RWPE1 (cell line): ENCODE results near the gene ARID3B.
A peak's percentile ranks its signal among the peaks of the same experiment; 100 is the strongest.

Source experiments
- CTCF ChIA-PET: fragments of 350-600 bp; sonication (Branson Sonifier 250); formaldehyde crosslinking; extraction: SDS; loops from one replicate; lab custom pipeline; 2021; lab: Yijun Ruan, JAX
- POLR2A ChIA-PET: fragments of 400-600 bp; formaldehyde crosslinking; extraction: SDS; loops from one replicate; lab custom pipeline; 2020; ENCODE audit warnings: antibody characterized with exemption; ENCODE audit not compliant: low non-redundant PET; lab: Yijun Ruan, JAX
- DNase-seq: peaks from one replicate; pipeline ENCODE4 v3.0.0; 2012; ENCODE audit warnings: low spot score
- H3K27ac ChIP-seq: fragments of 450-650 bp; 2 replicates; pipeline ENCODE4 v1.5.1; 2017
- TF ChIP-seq, protein P1 (sequence below): fragments of 450-650 bp; conservative IDR thresholded peaks from 2 replicates; pipeline ENCODE4 v1.5.1; 2017; ENCODE audit warnings: low read depth, mild to moderate bottlenecking

The ARID3B gene

DNA sequence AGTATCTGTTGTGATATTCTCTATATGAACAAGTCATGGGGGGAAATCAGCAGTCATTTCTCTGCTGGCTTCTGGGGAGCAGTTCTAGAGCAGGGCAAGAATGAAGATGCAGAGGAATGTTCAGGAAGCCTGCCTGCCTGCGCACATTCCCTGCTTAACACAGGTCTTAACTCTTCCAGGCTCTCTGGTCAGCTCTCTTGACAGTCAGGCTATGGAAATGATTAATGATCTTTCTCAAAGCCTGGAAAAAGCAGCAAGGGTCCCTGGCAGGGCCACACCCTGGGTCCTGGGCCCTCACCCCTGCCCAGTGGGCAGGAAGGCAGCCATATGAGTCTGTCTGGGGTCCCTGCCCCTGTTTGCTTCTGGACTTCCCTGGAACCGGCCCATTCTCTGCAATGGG is 43.2 kb downstream of the ARID3B start:
- ChIA-PET CTCF (no interaction called here), POLR2A (no interaction called here)
- no peak for DNase-seq
- TF ChIP-seq, protein P1, sequence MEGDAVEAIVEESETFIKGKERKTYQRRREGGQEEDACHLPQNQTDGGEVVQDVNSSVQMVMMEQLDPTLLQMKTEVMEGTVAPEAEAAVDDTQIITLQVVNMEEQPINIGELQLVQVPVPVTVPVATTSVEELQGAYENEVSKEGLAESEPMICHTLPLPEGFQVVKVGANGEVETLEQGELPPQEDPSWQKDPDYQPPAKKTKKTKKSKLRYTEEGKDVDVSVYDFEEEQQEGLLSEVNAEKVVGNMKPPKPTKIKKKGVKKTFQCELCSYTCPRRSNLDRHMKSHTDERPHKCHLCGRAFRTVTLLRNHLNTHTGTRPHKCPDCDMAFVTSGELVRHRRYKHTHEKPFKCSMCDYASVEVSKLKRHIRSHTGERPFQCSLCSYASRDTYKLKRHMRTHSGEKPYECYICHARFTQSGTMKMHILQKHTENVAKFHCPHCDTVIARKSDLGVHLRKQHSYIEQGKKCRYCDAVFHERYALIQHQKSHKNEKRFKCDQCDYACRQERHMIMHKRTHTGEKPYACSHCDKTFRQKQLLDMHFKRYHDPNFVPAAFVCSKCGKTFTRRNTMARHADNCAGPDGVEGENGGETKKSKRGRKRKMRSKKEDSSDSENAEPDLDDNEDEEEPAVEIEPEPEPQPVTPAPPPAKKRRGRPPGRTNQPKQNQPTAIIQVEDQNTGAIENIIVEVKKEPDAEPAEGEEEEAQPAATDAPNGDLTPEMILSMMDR = no peak
- no peak overlapping the region for H3K27ac ChIP-seq

- POLR2A ChIA-PET = no interaction called here
- H3K27ac ChIP-seq = no peak overlapping the region
Observed at GRCh38 chr15:74584779-74585178, 43.8 kb downstream of the ARID3B start.

DNA sequence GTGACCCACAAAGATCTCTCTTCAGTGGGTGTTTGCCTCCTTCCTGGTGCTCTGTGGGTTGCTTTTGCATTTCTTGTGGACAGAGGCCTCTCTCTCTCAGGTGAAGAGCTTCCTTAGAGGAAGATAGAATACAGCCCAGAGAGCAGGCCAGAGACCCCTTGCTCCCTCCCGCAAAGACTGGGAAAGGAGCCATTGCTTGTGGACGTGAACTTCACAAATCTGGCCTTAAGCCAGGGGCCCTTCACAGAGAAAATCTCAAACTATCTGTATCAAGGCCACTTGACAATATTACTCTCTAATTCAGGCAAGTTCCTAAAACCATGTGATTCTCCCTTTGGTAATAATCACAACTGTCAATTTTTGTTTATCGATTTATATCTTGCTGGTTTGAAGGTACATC is 44.2 kb downstream of the ARID3B start:
- POLR2A ChIA-PET = no interaction called here
- CTCF ChIA-PET = no interaction called here
- H3K27ac ChIP-seq = no peak overlapping the region
- TF ChIP-seq, protein P1 = no peak
- DNase-seq = no peak

More at GRCh38 chr15:74584779-74585178, 43.8 kb downstream of the ARID3B start:
- CTCF ChIA-PET = no interaction called here
- no peak for DNase-seq
- TF ChIP-seq, protein P1 = no peak

DNA sequence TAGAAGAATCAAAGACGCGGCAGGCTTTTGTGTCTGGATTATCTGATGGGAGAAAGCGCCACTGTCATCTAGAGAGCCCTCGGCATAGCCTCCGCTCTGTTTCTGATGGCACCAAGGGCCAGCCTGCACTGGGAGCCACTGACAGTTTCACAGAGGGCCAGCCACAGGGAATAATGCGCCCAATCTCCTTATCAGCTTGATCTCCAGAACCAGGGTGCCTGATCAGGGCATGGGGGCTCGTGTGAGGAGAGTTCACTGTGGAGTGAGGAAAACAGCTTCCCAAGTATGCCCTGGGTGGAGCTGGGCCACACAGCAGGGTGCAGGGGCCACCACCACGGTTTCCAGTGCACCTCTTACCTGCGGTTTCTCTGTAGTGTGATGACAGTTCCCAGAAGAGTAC is 44.8 kb downstream of the ARID3B start:
- POLR2A ChIA-PET = no interaction called here
- TF ChIP-seq, protein P1 = no peak
- DNase-seq = no peak
- CTCF ChIA-PET = no interaction called here
- H3K27ac ChIP-seq = no peak overlapping the region

- ChIA-PET POLR2A (no interaction called here), CTCF (interaction anchor here (0.7 to 1.0 kb wide), 2 partner anchors 123 to 217 kb away, joined by 3 read pairs; no protein-coding TSS in a partner anchor)
- TF ChIP-seq, protein P1 = no peak
- H3K27ac ChIP-seq = peak overlapping the region; percentile 87
- DNase-seq = no peak
Observed at GRCh38 chr15:74589826-74590225, 48.8 kb downstream of the ARID3B start.

DNA sequence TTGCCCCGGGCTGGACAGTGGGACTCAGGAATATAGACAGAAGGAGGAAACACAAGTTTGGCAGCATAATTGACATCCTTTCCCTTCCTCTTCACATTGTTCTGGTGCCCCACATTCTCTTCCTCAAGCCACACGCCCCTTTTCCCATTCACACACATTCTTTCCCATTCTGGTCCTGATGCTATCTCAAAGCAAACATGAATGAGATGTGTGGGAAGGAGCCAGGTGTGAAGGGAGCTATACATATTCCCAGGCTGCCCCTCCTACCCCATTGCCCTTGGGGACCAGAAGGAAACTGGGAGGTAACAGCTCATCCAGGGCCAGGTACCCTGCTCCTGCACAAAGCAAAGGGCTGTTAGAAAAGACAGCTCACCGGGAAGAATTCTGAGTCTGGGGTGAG is 51.2 kb downstream of the ARID3B start:
- DNase-seq = no peak
- ChIA-PET CTCF (no interaction called here), POLR2A (no interaction called here)
- H3K27ac ChIP-seq = peak overlapping the region; percentile 2; the same call in 1 of the 2 replicates
- TF ChIP-seq, protein P1 = no peak
